Hematopoietic multipotent progenitor cell treated with erythropoietin and hydrocortisone succinate and interleukin-3 and kit ligand, for 8 days (in vitro differentiated cells): ENCODE measurements around the gene GUCY1A2.

Source experiments
- DNase-seq: peaks from one replicate; pipeline ENCODE4 v3.0.0-alpha.2; 2015

GUCY1A2 gene

DNA sequence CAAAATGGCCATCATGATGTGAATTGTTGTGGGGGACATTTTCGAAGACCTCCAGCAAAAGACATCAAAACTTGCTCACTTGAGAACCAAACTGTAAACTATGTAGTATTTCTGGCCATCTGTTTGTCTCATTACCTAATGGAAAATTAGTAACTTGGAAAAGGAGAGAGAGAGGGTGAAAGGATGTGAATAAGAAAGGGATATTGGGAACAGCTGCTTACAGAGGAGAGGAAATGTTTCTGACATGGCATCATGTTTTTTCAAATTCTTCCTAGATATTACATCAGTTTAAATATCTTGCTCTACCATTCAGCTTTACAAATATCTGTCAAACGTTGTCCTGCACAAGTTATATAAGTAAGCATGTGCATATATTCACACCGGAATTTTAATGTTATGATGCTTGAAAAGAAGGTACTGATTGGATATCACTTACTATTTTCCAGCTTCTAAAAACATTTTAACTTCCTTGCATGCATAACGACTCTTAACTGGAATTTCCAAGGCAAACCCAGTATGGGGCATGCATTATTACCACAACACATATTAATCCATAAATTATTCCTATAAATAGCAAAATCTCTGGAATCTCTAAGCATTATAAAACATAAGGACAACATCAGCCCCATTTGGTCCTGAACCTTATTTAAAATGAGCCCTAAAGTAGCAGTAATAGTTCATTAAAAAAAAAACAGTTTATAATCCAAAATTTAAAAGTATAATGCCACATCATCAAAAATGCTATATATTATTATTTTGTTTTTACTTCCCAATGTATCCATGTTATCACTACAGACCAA is 20.0 kb downstream of the GUCY1A2 start:
- no peak for DNase-seq

DNA sequence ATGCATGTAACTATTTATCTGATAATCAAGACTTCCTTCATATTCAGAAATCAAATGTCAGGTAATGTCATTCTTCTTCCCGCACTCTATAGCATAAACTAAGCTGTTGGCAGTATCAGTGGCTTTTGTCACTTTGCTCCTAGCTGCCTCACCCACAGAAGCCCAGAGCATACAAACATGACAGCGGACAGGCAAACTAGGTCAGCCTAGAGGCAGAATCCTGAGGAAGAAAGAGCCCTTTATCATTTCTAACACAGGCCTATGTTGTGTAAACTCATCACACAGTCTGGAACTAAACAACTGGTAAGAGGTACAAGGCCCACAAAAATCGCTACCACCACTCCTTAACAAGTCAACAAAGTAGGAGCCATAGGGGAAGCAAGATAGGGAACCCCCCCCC is 21.0 kb downstream of the GUCY1A2 start:
- no peak for DNase-seq

DNA sequence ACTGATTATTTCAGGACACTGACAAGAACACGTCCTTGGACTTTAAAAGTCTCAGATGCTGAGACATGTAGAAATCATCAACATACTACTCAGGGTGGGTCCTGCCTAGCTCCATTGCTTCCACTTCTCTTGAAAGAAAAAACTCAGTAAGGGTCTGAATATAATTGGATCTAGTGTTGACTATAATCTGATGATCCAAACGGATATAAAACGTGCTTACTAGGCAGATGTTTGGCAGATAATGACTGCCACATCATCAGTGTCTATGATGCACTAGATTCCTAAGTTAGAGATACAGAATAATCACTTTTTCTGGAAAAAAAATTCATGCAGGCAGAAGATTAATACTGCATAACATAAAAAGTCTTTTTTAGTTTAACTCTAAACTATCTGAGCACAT is 21.6 kb downstream of the GUCY1A2 start:
- no peak for DNase-seq

DNA sequence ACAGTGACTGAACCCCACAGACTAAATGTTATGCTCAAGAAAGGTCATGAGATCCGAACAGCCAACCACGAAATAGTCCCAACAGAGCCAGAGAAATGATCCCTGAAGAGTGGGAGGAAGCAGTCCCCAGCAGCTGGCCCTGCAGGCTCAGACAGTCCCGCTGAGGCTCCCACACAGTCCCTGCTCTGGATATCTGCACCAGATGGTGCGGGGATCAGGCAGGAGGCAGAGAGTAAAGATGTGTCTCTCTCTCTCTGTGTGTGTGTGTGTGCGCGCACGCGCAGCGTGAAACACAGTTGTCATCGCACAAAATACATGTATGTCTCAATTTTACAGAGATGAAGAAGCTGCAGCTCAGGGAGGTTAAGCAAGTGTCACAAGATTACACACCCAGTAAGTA is 27.9 kb downstream of the GUCY1A2 start:
- DNase-seq: no peak

DNA sequence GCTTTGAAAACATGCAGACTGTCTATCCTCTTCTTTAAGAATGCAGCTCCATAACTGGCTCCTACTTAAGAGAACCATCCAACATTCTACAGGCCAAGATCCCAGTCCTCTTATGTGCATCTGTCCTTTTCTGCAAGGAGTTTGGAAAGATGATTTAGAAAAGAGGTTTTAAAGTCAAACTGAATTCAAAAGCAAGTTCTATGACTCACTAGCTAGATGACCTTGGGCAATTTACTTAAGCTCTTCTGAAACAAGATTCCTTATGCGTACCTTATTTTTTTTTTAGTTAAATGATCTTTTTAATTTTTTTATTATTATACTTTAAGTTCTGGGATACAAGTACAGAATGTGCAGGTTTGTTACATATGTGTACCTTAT is 29.2 kb downstream of the GUCY1A2 start:
- DNase-seq: no peak

DNA sequence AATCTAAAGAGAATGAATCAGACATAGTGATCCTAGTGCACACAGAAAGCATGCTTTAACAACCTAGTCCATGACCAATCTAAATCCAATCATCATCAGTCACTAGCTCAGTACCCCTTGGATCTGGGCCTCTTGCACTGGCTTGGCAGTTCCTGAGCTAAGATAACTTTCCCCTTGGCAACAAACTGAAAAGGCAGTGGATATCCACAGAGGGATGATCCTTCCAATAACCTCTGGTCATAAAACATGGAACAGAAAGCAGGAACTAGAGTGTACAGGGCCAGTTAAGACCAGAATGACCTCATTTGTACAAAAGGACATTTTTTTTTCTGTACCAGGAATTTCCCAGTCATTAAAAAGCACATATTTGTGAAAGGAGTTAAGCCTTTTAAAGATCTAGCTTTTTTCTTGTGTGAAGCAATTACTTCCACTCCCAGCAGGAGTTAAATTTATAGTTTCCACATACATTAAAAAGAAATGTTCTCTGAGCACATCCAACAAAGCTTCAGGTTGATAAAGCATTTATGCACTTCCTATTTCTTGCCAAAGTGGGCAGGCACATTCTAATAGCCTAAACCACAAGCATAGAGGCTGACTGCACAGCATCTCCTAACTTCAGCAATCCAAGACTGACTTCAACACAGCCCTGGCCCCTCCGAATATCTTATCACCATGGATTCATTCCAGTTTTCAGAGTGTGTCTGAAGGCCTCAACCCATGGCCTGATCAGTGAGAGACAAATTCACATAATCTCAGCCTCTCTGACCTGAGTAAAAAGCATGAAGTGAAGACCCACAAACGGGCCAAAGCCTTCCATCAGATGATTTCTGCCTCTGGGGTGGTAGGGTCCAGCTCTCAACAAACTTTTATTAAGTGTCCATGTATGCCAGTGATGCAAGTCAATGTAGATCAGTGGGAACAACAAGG is 29.9 kb downstream of the GUCY1A2 start:
- DNase-seq: no peak

DNA sequence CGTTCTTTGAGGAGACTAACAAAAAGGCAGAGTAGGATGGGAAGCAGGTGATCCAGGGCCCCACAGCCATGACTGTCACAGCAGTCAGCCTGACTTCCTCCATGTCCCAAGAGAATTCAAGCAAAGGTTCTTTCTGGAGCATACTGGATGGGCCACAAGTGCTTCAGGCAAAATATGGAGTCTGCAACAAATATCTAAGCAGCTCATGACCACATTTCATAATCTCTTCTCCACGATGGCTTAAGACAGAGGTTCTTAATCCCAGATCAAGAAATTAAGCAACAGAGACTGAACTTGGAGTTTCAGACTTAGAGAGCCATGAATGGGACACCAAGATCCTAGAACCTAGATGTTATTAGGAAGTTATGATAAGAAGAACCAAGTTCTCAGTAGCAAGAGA is 31.6 kb downstream of the GUCY1A2 start:
- DNase-seq: no peak

DNA sequence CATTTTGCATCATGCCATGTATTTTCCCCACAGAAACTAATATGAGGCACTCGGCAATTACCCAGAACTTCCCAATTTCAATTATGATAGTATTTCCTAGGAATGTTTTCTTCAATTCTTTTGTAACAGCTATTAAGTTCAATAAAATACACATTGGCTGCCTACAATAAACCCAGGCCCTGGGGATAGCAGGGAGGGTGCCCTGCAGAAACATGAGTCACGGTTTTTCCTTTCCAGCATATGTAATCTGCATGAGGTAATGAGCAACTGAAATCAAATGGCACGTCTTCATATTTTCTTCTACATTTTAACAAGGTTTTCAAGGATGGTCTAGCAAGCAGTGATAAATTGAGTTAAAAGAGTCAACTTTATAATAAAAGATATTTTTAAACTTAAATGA is 32.0 kb downstream of the GUCY1A2 start:
- DNase-seq: no peak

DNA sequence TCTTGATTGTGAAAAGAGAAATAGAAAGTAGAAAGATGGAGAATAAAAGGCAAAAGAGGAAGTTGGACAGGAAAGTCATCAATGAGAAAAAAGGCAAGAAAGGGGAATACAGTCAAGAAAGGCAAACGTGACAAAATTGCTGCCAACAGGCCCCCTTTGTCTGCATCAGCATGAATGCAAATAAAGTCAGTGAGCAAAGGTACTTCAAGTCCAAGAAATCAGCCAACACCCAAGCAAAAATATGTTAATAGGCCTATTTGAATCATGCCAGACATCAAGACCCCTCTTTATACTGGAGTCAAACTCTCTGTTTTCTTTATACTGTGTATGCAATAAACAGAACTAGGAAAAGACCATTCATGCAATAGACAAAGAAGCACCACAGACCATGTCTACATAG is 34.3 kb downstream of the GUCY1A2 start:
- no peak for DNase-seq

DNA sequence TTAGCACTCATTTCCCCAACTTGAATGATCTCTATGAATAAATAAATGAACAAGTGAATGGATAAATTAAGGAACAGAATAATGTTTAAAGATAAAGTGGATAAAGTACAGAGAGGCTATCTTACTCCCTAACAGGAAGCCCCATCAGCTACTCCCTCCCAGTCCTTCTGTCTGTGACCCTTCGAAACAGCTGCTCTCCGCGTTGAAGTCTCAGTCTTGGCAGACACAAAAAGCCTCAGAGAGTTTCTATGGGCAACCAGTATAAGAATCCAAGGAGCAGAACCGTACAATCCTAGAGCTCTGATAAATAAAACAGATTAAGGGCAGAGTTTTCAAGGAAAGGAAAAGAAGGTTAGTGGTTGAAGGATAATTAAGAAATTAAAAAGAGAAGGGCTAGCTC is 35.0 kb downstream of the GUCY1A2 start:
- no peak for DNase-seq

DNA sequence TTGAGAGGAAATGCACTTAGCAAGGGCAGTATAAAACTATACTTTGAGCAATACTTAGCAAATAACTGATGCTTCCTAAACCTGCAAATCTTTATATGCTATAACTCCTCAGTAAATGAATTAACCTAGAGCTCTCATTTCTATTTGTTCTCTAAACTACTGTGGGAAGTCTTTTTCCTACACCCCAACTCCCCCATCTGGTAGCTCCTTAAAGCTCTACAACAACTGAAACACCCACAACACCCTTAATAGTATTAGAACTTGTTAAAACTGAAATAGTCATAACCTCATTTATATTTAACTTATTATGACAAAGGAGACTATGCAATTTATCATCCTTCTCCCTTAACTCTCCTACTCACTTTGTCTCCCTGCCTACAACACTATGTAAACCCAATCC is 43.4 kb downstream of the GUCY1A2 start:
- no peak for DNase-seq

DNA sequence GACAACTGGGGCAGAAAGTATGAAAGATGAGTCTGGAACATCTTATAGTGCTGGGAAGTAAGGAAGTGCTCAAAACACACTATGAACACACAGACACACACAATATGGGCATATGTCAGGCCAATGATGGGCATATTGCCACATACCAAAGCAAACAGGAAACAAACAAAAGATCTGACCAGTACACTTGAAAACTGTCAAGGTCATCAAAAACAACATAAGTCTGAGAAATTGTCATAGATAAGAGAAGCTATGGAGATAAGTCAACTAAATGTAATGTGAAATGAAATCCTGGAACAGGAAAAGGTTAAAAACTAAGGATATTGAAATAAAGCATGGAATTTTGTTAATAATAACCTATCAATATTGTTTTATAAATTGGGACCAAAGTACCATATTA is 46.4 kb downstream of the GUCY1A2 start:
- no peak for DNase-seq

DNA sequence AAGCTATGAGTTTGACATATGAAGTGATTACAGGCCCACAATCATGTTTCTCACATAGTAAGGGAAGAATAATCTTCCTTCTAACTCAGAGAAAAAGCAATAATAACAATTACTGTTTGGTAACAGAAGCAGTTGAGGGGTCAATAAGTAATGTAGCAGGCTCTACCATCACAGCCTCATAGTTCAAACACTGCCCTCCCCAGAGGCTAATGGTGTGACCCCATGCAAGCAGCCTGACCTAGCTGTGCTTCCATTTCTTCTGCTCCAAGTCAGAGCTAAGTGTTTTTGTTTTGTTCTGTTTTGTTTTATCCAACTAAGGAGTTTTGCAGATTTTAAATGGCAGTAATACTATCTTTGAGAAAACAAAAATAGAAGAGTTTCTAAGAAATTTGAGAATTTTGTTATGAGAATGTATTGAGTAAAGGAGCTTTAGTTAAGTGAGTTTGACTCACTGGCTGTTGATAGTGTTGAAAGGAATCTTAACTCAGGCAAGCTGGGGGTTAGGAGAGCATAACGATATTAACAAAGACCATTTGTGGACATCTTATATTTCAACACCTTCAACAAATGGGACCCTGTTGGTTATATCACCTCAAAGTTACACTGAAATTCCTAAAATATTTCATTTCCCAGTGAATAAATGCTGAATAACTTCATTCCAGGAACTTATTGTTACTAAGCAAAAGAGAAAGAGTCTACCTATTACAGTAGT is 48.5 kb downstream of the GUCY1A2 start:
- DNase-seq: no peak

DNA sequence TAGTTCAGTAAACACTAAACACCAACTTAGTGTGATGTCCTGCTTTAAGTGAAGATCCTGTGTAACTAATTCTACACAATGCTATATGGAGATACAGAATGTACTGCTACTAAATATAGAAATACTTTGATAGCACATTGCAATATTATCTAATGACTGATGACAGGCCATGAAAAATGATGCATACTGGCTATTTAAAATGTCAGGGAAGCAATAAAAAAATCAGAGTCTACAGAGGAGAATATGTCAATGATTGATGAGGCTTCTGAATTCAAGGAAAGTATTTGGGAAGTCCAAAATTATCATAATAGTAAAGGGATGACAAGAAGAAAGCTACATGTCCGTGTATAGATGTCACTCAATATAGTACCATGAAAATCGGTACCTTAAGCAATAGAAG is 55.3 kb downstream of the GUCY1A2 start:
- no peak for DNase-seq

DNA sequence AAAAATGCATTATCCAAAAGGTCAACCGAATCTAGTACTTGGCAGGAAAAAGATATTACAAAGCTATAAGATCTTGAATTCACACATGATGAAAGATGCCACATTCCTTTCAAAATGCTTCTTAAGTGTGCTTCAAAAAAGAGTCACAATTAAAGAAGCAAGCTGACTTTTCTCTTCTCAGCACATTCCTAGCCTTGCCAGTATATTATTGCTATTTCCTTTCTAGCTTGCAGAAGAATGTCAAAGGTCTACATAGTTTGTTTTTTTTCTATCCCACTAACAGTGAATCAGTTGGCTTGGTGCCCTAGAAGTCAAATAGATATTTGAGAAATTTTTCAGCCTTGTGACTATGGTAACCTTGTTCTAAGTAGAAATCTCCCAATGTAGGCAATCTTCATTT is 56.8 kb downstream of the GUCY1A2 start:
- DNase-seq: no peak

DNA sequence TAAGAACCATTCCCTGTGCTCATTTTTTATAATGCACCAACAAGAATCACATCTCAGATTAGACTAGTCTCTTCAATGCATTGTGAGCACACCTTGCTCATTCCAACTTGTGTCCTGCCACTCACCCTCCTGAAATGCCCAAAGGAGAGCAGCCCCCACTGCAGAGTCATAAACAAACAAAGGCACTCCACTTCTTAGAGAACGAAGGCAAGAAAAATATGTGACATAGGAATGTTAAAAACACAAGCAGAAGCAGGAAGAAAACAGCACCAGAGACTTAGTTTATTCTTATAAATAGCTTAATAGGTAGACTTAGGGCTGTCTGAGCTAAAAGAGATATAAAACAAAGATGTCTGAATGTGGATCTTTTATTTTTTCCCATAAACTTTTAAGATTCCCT is 57.2 kb downstream of the GUCY1A2 start:
- DNase-seq: no peak

DNA sequence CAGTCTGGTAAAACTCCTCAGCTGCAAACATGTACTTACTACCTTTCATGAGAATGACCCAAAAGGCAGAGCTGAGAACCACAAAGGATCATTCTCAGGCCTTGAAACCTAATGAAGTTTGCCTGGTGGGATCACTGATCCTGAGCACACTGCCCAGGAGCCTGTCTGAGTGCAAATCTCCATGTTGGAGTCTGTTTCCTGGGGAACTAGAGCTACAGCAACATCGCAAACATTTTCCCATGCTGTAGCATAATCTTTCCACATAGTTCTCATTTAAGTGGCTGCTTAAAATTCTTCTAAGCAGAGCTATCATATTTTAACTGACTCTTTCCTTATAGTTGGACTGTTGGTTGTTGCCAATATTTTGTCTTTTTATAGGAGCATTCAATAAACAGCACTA is 58.5 kb downstream of the GUCY1A2 start:
- no peak for DNase-seq

DNA sequence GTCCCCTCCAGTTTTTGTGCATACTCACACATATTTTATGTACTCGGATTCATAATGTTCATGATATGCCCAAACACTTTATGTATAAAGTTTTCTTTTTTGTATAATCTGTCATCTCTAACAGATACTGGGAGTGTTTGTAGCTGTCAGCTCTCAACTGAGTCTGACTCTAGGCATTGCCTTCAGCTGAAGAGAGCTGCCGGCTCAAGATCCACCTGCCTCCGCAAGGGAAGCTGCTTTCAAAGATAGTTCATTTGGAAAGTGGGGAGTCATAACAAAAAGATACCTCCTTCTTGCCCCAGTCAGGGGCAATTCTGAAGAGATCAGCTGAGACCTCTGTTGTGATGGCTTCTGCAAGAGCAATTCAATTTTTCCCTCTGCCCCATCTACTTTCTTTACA is 58.9 kb downstream of the GUCY1A2 start:
- no peak for DNase-seq

DNA sequence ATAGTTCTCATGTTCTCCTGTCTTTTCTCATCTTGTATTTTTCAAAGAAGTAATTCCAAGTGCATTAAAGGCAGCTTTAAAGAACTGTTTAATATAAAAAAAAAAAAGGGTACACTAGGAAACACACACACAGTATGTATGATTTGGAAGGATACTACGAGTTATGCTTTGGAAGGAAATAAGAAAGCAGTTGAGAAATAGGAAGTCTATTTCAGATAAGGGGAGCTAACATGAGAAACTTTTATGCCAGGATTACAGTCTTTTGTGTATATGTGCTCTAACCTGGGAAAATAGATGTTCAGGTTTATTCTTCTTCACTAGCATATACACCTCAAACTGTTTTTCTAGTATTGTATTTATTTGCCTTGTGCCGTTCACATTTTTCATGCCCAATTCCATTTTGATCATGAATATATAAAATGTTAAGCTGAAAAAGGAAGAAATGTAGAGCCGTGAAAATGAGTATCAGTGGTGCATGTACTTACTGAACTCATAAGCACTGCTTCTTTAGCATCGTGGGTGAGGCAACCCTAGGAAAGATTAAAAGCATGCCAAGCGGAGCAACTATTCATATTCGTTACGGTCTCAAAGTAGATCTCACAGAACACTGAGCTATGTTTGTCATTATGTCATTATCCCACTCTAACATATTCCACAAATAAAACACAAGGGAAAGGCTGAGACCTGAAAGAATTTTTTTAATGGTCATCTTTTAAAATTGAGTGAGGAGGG is 59.6 kb downstream of the GUCY1A2 start:
- no peak for DNase-seq

DNA sequence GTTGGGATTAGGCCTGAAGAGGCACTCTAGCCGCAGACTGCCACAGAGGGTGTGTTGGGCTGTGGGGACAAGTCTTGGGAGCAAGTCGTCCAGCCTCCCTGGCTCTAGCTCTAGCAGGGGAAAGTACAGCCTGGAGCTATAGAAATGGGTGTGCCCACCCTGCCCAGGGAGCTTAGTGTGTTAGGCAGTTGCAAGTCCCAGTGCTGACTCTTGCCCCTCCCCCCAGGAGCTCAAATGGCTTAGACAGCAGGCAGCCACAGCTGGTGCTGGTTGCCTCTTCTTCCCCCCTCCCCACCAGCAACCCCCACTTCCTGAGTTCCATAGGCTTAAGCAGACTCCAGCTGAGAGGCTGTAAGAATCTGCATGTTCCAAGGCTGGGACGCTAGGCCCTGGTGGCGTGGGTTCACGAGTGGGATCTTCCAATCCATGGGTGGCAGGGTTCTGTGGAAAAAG is 61.2 kb downstream of the GUCY1A2 start:
- no peak for DNase-seq

DNA sequence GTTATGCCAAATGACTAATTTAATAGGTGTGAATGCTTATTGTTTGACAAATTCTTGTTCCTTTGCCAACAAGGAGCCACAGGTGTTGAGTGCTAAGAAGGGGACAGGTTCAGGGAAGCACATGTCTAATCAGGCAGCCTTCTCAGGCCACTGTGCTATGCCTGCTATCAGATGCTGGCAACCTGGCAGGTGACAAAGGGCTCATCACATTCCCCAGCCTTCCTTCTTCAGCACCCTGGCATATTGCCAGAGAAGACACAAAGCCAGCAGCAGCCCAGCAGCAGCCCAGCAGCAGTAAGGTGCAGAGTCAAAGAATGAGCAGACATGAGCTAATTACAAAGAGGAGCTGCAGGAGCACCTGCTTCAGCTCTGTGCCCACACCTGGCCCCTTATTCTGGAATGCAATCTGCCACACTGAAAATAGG is 68.2 kb downstream of the GUCY1A2 start:
- no peak for DNase-seq

DNA sequence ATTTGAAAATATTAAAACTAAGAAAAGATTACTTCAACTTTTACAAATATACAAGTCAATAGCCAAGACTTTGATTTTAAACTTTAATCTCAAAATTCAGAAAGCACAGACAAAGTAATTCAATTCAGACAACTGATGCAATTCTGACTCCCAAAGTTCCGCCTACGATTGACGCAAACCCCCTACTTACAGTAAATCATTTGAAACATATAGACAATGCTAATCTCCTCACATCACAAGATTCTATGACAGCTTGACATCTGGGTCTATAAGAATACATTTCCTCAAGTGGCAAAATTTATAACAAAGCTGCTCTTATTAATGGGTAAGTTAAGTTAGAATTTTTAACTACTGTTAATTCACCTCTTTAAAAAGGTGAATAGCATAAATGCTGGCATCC is 75.2 kb downstream of the GUCY1A2 start:
- no peak for DNase-seq

DNA sequence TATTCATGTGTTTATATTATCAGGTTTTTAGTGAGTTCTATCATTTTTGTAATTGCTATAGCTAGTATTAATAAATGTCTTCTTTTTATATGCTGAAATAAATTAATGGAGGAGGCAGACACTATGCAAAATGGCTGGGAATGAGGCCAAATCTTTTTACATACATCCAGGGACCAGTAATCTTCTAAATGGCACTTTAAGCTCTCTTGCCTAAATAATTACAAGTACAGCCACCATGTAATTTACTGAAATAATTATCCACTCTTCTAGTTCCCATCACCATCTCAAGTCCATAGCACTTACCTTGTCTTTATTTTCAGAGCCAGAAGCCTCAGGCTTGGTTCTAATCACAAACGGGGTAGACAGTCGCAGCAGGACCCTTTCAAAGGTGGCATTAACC is 79.1 kb downstream of the GUCY1A2 start:
- DNase-seq: no peak
